Right ventricle myocardium inferior (tissue), 1 donor: ENCODE results near the gene C2CD4C. TPM values are rescaled to one million over a fixed set of nuclear protein-coding genes. Genes with fewer than 3 reads are reported as not detected.
"Not testable (repeated sequence)": the region's sequence is repeated elsewhere in the genome, so short reads cannot be mapped to it uniquely, and the experiment has no call there.

ENCODE experiments used
- ATAC-seq: fragments of 200-7000 bp; cut with Tn5 transposase; one replicate; pipeline ENCODE4 v1.9.1; 2020; ENCODE audit warnings: mild to moderate bottlenecking, moderate library complexity
- DNase-seq: peaks from one replicate; pipeline ENCODE4 v3.0.0; 2021; ENCODE audit errors: missing footprints
- intact Hi-C: fragments of 100-400 bp; cut with DNase I; formaldehyde crosslinking; loops from one replicate; pipeline ENCODE4 v1.11.0; 2022
- total RNA-seq: library from RNA; stranded (reverse); fragmentation: NEBNext Ultra II Directional; extraction: Animal tissue kit (Norgen Biotek cat#: 25700); gene quantifications from one replicate; pipeline ENCODE4 v1.2.1, GENCODE V29; 2021
- donor health status: DM: no; HTN: yes; CAD: no; lungs with severe emphysema.

C2CD4C gene
- total RNA-seq, 1 donor from 2014 or later: 1.0 TPM

DNA sequence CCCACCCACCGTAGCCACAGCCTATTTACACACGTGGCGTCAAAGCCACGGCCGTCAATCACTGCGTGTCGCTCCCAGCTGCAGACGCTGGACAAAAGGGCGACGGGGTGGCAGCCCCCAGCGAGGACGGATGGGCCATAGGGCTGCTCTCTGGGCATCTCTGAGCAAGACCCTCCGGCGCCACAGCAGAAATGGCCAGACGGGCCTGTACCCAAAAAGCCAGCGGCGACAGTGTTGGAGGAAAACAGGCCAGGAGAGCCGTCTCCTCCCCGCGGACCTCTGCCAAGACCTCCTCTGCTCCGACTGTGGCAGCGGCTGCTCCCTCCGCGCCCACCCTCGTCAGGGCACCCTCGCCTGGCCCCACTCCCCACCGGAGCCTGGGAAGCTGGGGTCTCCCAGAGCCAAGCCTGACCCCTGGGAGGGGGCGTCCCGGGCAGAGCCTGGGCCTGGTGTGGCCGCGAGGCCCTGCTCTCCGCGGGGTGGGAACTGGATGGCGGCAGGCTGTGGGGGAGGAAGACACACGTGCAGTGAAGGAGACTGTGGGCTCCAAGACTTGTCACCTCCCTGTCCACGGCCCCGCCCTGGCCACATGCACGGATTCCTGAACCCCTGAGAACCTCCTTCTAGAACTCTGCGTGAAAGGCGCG is 2.7 kb downstream of the C2CD4C start:
- ATAC-seq: no peak
- peak; percentile 62 for DNase-seq
- intact Hi-C loops: no loop called here

DNA sequence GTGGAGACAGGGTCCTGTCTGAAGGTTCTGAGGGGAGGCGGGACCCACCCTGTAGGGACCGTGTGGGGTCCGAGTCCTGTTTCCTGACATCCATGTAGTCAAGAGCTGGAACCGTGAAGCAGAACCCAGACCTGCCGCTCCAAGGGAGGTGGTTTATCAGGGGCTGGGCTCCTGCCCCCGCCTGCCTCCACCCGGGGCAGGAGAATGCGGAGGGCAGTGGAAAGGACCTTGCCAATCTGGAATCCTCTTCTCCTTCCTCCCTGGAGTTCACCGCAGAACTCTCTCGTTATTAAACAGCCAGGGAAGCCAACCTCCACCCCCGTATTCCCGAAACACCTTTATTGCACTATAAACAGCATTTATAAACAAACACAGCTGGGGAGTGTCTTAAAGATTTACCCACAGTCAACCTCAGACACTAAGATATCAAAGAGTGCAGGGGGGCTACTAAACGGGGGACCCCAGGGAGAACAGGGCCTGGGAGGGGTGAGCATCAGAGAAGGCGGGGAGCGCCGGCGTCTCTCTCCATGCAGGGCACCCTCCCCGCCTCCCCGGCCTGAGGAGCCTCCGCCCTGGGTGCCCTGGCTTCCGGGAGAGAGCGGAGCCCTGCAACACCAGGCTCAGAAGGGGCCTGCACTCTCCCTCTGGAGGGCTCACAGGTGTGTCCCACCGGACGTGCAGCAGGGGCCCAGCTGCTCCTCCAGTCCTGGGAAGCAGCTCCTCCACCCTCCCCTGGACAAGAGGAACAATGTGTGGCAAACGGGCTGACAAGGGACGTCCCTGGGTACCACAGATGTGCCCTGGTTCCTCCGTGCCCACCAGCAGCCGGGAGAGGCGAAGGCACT is 3.6 kb downstream of the C2CD4C start:
- ATAC-seq (no peak), DNase-seq (peak; percentile 40)
- intact Hi-C loops: no loop called here

DNA sequence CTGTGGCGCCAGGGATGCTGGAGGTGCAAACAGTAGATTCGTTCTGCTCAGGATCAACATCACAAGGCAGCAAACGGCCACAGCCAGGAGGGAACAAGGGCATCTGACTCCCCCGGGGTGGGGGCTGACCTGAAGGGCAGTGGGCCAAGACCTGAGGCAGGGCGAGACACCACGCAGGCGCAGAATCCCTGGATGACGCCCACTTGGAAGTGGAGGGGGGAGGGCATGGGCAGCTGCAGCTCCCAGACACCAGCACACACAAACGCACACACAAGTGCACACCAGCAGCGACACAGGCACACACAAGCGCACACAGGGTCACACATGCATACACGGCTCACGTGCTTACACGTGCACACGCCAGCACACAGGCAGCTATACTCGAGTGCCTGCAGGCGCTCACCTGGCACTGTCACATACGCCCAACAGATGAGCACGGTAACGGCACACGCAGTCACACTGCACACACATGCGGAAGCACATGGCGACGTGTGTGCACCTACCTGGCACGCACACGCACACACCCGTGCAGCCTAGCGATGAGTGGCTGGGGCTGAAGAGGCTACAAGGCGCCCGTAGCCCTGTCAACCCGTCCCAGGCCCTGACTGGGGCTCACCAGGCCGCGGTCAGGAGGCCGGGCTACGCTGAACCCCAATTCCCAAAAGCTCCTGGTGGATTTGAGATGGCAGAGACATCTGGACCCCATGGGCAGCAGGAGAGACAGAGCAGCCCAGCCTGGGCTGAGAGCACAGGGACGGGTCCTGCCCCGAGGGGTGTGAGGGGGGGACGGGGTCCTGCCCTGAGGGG is 5.5 kb downstream of the C2CD4C start:
- intact Hi-C loops: no loop called here
- DNase-seq (peak; percentile 35), ATAC-seq (no peak)

DNA sequence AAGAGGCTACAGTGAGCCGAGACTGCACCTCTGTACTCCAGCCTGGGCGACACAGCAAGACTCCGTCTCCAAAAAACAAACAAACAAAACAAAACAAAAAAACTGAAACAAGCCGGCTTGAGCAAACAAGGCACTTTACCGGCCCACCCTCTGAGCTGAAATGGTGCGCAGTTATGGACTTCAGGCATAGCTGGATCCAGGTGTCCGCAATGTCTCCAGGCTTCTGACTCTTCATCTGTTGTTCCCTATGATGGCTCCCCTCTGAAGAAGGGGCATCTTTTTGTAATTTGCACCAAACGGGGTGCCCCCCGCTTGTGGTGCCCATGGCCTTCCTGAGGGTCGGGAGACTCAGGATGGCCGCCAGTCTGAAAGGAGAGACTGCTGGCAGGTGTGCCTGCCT is 6.2 kb downstream of the C2CD4C start:
- ATAC-seq: no peak
- intact Hi-C loops: no loop called here
- no peak for DNase-seq

DNA sequence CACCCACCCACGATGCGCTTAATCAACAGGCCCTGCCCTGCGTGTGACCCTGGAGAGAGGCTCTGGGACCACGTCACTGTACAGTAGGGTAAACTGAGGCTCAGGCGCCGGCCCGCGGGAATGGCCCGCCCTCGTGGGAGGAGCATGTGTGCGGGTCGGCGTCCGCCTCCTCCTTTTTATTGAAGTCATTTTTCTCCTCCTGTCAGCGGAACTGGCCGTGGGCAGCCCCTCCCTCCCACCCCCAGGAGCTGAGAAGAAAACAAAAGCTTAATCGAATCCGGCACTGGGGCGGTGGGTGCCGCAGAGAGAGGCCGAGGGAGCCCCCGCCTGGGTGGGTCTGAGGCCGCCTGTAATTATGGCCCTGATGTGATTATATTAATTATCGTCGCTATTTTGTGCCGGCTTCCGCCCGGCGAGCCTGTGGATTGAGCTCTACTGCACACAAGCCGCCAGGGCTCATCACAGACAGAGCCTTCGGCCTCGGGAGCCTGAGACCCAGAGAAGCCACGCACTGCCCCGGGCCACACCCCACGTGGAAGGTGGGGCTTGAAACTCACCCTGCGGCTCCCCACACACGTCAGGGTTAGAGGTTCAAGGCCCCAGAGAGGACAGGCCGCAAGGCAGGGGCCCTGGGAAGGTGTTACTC is 7.0 kb downstream of the C2CD4C start:
- ATAC-seq: no peak

DNA sequence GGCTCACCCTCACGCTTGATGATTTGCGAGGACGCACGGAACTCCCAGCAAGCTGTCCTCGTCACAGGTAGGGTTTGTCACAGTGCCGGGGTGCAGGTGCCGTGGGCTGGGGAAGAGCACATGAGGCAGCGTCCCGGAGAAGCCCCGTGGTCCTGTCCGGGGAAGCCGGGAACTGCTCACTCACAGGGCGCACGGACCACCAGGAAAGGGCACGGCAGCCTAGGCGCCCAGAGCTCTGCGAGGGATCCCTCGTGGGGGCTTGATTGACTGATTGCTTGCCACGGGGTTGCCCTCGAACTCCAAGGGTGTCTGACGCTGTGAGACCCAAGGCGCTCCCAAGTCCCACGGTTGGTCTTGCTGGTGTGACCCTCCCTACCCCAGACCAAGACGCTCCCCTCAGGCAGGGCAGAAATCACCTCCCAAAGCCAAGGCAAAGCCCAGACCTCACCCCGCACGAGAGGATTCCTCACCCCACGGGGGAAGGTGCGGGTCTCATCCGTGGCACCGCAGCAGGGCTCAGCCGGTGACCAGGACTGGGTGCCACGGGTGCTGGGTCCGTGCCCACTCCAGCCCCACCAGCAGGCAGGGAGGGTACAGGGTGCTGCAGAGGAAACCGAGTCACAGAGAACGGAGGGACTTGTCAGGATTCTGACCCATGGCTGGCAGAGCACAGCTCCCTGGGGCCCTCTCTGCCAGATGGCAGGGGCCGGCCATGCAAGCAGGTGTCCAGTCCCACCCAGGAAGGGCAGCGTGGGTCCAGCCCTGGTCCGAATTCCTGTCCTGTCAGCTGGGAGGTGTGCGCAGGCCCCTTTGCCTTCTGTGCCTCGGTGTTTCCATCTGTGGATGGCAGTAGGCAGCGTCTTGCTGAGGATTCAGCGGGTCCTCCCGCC is 7.7 kb downstream of the C2CD4C start:
- intact Hi-C loops: no loop called here
- peak; percentile 51 for DNase-seq
- ATAC-seq: no peak

More for the DNA sequence above, 7.0 kb downstream of the C2CD4C start:
- peak; percentile 55 for DNase-seq
- intact Hi-C loops: no loop called here

DNA sequence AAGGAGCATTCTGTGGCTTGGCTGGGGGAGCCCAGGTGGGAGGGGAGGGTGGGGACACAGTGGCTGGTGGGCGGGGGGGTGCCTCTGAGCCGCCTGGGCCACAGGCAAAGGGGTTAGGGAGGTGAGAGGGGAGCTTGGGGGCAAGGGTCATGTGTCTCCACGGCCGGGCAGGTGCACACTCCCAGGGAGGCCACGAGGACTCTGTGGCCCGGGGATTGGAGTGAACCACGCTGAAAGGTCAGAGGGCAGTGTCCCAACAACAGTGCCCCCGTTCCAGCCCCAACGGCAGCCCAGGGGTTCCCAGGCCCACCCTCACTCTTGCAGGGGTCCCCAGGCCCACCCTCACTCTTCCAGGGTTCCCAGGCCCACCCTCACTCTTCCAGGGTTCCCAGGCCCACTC is 9.6 kb downstream of the C2CD4C start:
- ATAC-seq (no peak), DNase-seq (peak; percentile 26)
- intact Hi-C loops: no loop called here

DNA sequence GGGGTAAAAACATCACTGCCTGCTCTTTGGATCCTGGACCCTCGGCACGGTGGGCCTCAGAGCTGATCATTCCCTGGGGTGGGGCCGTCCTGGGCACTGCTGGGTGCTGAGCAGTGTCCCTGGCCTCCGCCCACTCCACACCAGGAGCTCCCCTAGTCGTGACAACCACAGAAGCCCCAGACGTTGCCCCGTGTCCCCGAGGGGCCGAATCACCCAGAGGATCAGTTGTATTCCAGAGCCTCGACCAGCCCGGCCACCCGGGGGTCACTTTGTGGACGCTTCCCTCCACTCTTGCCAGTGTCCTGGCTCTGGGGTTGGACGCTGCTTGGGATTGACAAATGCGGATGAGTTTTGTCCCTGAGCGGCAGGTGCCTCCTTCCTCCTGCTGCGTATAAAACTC is 10.2 kb downstream of the C2CD4C start:
- intact Hi-C loops: no loop called here
- ATAC-seq (no peak), DNase-seq (peak; percentile 44)

DNA sequence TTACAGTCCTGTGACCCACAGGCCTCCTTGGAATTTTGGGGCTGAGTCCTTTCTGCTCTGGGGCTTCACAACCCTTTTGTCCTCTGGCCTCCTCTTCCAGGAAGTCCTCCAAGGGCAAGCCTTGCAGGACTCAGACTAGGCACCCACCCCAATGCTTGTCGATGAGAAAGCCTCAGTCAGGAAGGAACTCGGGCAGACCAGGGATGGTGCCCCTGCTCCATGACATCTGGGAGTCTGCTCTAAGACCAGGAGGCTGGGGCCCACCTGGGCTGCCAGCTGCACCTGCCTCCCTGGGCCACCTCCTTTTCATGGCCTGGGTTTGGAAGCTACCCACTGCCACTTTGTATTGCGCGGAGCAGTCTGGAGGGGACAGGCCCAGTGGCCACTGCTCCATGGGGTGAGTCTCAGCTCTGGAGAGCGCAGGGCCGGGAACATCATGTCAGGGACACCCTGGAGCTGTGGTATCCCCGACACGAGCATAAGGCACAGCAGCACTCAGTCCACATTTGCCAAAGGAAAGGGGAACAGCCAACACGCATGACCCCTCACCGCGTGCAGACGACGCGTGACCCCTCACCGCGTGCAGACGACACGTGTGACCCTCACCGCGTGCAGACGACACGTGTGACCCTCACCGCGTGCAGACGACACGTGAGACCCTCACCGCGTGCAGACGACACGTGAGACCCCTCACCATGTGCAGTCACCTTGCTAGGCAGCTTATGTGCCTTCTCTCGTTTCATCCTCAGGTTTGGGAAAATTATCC is 10.8 kb downstream of the C2CD4C start:
- DNase-seq: peak; percentile 25
- intact Hi-C loops: no loop called here
- no peak for ATAC-seq

DNA sequence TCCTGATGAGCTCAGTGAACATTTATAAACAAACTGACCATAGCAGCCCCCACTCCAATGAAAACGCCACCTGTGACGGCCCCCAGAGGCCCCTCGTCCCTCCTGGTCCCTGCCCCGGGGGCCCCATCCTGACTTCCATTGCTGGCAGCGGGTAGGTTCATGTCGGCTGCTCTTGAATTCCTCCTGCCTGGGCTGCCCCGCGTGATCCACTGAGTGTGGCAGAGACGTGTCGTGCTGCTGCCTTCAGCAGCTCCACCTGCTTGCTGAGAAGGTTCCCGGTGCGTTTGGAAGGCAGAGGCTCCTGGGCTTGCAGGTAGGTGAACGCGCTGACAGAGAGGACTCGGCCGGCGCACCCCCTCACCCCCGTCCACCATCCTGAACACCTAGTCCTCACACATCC is 11.6 kb downstream of the C2CD4C start:
- DNase-seq (peak; percentile 48), ATAC-seq (no peak)
- intact Hi-C loops: no loop called here

DNA sequence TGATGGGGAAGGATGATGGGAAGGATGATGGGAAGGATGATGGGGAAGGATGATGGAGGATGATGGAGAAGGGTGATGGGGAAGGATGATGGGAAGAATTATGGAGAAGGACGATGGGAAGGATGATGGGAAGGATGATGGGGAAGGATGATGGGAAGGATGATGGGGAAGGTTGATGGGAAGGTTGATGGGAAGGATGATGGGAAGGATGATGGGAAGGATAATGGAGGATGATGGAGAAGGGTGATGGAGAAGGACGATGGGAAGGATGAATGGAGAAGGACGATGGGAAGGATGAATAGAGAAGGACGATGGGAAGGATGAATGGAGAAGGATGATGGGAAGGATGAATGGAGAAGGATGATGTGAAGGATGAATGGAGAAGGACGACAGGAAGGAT is 13.5 kb downstream of the C2CD4C start:
- intact Hi-C loops: no loop called here
- DNase-seq (no peak), ATAC-seq (no peak)

DNA sequence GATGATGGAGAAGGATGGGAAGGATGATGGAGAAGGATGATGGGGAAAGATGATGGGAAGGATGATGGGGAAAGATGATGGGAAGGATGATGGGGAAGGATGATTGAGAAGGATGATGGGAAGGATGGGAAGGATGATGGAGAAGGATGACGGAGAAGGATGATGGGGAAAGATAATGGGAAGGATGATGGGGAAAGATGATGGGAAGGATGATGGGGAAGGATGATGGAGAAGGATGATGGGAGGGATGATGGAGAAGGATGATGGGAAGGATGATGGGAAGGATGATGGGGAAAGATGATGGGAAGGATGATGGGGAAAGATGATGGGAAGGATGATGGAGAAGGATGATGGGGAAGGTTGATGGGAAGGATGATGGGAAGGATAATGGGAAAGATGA is 14.1 kb downstream of the C2CD4C start:
- ATAC-seq, DNase-seq, intact Hi-C loops: not testable (repeated sequence)

DNA sequence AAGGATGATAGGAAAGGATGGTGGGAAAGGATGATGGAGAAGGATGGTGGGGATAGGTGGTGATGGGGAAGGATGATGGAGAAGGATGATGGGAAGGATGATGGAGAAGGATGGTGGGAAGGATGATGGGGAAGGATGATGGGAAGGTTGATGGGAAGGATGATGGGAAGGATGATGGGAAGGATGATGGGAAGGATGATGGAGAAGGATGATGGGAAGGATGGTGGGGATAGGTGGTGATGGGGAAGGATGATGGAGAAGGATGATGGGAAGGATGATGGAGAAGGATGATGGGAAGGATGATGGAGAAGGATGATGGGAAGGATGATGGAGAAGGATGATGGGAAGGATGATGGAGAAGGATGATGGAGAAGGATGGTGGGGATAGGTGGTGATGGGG is 15.4 kb downstream of the C2CD4C start:
- DNase-seq, ATAC-seq, intact Hi-C loops: not testable (repeated sequence)

DNA sequence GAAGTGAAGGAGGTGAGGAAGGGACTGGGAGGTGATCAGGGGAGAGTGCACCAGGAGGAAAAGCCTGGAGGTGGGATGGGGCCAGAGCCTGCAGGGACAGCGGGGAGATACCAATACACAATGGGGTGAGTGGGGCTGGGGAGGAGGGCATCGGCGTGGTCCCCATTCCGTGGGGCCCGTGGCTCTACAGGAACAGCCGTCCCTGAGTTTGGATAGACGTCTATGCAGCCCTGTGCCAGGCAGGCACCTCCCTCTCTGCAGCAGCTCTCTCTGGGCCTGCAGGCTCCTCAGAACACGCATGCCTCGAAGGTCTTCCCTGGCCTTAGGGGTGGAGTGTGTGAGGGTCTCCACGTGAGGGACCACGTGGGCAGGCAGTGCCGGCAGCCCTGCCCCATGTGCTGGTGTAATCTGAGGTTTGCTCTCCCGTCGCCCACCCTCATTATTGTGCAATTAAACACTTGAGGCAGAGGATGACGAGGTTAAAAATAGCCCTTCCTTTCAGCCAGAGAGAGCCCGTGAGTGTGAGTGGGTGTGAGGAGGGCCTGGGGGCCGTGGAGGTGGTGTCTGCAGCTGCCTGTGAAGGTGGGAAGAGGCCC is 16.5 kb downstream of the C2CD4C start:
- ATAC-seq (no peak), DNase-seq (peak; percentile 0)
- intact Hi-C loops: no loop called here

DNA sequence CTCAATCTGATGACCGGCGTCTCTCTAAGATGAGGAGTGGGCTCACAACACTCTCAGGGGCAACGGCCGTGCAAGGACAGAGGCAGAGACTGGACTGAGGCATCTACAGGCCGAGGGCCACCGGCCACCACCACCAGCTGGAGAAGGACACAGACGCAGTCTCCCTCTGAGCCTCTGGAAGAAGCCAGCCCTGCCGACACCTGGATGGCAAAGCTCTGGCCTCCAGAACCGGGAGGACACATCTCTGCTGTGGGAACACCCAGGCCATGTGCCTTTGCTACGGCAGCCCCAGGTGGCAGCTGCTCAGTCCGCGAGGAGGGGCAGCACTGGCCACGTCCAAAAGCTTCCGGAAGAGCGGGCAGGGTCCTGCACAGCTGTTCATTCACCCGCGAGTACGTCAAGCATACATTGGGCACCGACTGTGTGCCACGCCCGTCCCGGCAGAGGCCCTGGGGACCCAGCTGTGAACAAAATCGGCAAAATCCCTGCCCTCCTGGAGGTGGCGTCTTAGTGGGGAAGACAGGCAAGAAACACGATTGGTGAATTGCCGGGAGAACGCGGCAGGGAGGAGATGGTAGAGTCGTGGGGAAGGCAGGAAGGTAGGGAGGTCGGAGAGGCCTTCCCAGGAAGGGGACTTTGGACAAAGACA is 17.1 kb downstream of the C2CD4C start:
- ATAC-seq (no peak), DNase-seq (peak; percentile 48)
- intact Hi-C loops: no loop called here

DNA sequence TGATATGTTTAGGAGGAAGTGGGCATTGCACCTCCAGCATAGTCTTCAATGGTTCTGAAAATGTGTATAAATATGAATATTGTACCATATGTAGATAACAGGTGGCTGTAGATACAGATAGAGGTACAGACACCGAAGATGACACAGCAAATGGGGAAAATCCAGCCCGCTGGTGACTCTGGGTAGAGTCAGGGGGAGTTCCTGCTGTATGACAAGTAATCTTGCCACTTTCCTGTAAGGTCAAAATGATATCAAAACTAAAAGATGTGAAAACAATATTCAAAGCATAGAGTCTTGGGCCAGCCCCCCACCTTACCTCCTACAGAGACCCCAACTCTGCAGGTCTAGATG is 17.8 kb downstream of the C2CD4C start:
- intact Hi-C loops: no loop called here
- DNase-seq: no peak
- ATAC-seq: no peak
